ENCODE measurements around the gene HBB.
"Not testable (repeated sequence)": the region's sequence is repeated elsewhere in the genome, so short reads cannot be mapped to it uniquely, and the experiment has no call there.

Gene HBB

GRCh38 chr11:5266609-5267008, 39.7 kb upstream of the HBB start:
- DNase-seq (ENCODE audit: extremely low read depth, low read depth), result no peak
- TF ChIP-seq, protein P1, sequence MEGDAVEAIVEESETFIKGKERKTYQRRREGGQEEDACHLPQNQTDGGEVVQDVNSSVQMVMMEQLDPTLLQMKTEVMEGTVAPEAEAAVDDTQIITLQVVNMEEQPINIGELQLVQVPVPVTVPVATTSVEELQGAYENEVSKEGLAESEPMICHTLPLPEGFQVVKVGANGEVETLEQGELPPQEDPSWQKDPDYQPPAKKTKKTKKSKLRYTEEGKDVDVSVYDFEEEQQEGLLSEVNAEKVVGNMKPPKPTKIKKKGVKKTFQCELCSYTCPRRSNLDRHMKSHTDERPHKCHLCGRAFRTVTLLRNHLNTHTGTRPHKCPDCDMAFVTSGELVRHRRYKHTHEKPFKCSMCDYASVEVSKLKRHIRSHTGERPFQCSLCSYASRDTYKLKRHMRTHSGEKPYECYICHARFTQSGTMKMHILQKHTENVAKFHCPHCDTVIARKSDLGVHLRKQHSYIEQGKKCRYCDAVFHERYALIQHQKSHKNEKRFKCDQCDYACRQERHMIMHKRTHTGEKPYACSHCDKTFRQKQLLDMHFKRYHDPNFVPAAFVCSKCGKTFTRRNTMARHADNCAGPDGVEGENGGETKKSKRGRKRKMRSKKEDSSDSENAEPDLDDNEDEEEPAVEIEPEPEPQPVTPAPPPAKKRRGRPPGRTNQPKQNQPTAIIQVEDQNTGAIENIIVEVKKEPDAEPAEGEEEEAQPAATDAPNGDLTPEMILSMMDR (IDR thresholded peaks at IDR 0.05; ENCODE audit: low read depth, low read length), result no peak

- TF ChIP-seq, protein P1 (IDR thresholded peaks at IDR 0.05; ENCODE audit: low read depth, low read length), result no peak
- DNase-seq (ENCODE audit: extremely low read depth, low read depth), result no peak
Measured at GRCh38 chr11:5265832-5266231, 39.0 kb upstream of the HBB start.

DNA sequence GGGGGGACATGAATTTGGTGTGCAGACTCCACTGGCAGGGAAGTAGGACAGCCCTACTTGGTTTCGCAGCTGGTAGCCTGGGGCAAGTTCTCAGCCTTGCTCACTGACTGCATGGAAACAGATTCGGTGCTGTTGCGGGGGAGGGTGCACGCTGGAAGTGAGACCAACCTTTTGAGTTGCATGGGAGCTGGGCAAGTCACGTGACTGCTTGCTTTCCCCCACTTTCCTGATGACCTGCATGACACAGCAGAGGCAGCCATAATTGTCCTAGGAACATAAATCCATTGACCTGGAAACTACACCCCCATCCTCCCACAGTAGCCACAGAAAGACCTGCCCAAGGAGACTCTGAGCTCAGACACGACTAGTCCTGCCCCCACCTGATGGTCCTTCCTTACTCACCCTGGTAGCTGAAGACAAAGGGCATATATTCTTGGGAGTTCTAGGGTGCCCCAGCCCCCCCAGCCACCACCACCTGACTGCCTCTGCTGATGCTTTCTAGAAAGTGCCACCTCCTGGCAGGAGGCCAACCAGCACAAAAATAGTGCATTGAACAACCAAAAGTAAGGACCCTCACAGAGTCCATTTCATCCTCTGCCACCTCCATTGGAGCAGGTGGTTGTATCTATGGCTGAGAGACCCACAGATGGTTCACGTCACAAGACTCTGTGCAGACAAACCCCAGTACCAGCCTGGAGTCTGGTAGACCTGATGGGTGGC, 31.8 kb upstream of the HBB start:
- TF ChIP-seq, protein P1 (IDR thresholded peaks at IDR 0.05; ENCODE audit: low read depth, low read length), result no peak
- no peak for DNase-seq (ENCODE audit: extremely low read depth, low read depth)

DNA sequence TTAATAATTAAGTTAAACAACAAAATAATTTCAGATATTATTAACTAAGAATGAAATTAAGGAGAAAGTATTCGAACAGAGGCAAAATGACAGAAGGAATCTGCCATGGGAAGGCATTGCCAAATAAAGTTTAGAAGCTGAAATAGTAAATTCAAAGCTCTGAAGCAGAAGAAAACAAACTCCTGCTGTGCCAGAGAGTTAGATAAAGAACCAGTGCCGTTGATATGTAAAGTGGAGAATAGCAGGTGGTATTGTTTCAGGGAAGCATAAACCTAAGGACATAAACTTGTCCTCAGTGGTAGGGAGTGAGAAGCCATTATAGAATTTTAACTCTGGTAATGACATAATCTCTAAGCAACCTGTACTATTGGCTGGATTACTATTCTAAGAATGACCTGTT, 30.4 kb upstream of the HBB start:
- DNase-seq (ENCODE audit: extremely low read depth, low read depth), result no peak
- TF ChIP-seq, protein P1 (IDR thresholded peaks at IDR 0.05; ENCODE audit: low read depth, low read length), result no peak

DNA sequence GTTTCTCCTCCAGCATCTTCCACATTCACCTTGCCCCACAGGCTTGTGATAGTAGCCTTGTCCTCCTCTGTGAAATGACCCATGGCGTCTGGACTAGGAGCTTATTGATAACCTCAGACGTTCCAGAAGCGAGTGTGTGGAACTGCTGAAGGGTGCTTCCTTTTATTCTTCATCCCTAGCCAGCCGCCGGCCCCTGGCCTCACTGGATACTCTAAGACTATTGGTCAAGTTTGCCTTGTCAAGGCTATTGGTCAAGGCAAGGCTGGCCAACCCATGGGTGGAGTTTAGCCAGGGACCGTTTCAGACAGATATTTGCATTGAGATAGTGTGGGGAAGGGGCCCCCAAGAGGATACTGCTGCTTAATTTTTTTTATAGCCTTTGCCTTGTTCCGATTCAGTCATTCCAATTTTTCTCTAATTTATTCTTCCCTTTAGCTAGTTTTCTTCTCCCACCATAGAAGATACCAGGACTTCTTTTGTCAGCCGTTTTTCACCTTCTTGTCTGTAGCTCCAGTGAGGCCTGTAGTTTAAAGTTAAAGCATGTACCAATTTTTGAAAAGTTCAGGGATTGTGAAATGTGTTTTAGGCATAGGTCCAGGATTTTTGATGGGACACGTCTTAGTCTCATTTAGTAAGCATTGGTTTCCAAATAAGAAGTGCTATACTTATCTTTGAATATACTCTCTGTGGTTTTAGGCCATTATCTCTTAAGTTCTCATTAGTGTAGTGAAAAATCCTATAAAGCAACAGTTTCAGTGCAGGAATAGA, 28.0 kb upstream of the HBB start, which contains the start of gene HBG2:
Gene HBG2 (minus strand): TSS at position 136 of the 768 bp plus-strand sequence. CDS start 53 bp downstream, at position 83.
- DNase-seq (ENCODE audit: extremely low read depth, low read depth), result not testable (repeated sequence)

- DNase-seq (ENCODE audit: extremely low read depth, low read depth), result not testable (repeated sequence)
Measured at GRCh38 chr11:5254023-5254422, 27.2 kb upstream of the HBB start.

GRCh38 chr11:5253440-5253839, 26.6 kb upstream of the HBB start:
- not testable (repeated sequence) for DNase-seq (ENCODE audit: extremely low read depth, low read depth)

DNA sequence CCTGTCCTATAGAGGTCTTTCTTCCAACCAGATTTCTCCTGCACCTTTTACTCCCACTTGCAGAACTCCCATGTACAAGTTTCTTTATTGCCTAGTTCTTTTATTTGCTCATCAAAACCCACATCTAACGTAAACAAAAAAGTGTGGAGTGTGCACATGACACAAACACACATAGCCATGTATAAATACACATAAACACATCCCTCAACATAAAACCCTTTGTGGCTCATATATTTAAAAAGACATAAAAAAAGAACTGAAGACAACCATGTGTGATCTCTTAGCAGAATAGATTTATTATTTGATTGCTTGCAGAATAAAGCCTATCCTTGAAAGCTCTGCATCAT, 26.0 kb upstream of the HBB start:
- DNase-seq (ENCODE audit: extremely low read depth, low read depth), result no peak
- TF ChIP-seq, protein P1 (IDR thresholded peaks at IDR 0.05; ENCODE audit: low read depth, low read length), result no peak
